ENCODE results near the gene AK3. TPM values are rescaled to one million over a fixed set of nuclear protein-coding genes. Genes with fewer than 3 reads are reported as not detected.
"Not testable (repeated sequence)": the region's sequence is repeated elsewhere in the genome, so short reads cannot be mapped to it uniquely, and the experiment has no call there.

Gene AK3
- total RNA-seq, 1 experiment from 2014 or later: 16.9 TPM

DNA sequence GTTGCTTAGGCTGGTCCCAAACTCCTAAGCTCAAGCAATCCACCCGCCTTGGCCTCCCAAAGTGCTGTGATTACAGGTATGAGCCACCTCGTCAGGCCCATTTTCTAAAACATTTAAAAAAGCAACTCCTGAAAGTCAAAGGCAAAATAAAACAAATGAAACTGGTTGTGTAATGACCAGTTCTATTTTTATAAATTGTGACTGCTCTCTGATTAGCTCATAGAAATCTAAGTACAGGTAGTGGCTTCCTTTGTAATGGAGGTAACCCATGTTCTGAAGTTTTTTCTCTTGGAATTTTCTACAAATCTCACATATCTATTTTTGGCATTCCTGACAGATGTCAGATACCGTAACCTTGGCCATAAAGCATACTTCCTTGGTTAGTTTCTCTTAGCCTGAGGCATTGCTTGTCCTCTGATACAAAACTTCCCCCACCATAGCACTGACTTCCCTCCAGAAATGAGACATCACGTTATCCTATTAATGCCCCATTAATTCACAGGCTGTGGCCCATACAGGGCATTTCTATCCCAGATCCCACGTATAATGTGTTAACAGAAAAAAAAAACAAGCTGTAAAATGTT lies 14.1 kb upstream of the AK3 start:
- in situ Hi-C loops (cut with HindIII; ENCODE audit: low pct_unique_long_range_greater_than_20kb, low sequenced_read_pairs): no loop called here
- DNase-seq (ENCODE audit: low read depth): no peak

DNA sequence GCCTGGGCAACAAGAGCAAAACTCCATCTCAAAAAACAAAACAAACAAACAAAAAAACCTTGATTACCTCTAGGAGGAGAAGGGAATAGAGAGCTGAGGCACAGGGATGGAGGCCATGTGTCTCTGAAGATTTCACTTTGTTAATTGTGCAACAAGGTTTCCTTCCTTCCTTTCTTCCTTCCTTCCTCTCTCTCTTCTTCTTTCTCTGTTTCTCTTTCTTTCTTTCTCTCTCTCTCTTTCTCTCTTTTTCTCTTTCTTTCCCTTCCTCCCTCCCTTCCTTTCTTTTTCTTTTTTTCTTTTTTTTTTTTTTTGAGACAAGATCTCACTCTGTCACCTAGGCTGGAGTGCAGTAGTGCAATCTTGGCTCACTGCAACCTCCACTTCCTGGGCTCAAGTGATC lies 13.5 kb upstream of the AK3 start:
- in situ Hi-C loops (cut with HindIII; ENCODE audit: low pct_unique_long_range_greater_than_20kb, low sequenced_read_pairs); DNase-seq (ENCODE audit: low read depth): not testable (repeated sequence)

DNA sequence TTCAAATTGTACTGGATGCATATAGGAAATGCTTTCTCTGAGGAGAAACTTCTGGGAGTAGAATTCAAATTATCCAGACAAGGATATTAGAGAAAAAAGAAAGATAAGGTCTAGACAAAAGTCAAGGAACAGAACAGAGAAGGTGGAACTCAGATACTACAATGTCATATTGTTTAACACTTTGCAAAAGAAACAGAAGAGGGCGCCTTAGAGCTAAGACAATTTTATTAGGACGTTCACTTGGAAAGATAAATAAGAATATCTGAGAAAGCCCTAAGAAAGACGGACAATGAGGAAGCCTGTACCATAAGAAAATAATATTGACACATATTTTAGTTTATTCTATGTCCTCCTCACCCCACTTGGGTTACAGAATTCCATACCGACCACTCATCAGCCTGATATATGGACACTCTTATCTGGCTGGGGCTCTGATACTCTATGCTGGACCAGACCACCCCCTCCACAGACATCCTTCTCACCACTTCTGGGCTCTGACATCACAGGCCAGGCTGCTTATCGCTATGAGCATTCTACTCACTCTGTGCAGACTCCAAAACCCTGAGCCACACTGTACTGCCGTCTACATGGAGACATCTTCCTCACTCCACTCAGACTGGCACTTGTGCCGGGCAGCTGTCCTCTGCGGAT lies 9.1 kb upstream of the AK3 start:
- DNase-seq (ENCODE audit: low read depth): no peak
- in situ Hi-C loops (cut with HindIII; ENCODE audit: low pct_unique_long_range_greater_than_20kb, low sequenced_read_pairs): no loop called here

DNA sequence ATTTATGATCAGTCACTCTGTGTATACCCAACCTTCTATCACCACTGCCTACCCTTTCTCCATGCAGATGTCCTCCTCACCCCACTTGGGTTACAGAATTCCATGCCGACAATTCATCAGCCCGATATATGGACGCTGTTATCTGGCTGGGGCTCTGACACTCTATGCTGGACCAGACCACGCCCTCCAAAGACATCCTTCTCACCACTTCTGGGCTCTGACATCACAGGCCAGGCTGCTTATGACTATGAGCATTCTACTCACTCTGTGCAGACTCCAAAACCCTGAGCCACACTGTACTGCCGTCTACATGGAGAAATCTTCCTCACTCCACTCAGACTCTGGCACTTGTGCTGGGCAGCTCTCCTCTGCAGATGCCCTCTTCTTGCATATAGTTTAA lies 7.6 kb upstream of the AK3 start:
- DNase-seq (ENCODE audit: low read depth): no peak
- in situ Hi-C loops (cut with HindIII; ENCODE audit: low pct_unique_long_range_greater_than_20kb, low sequenced_read_pairs): no loop called here

DNA sequence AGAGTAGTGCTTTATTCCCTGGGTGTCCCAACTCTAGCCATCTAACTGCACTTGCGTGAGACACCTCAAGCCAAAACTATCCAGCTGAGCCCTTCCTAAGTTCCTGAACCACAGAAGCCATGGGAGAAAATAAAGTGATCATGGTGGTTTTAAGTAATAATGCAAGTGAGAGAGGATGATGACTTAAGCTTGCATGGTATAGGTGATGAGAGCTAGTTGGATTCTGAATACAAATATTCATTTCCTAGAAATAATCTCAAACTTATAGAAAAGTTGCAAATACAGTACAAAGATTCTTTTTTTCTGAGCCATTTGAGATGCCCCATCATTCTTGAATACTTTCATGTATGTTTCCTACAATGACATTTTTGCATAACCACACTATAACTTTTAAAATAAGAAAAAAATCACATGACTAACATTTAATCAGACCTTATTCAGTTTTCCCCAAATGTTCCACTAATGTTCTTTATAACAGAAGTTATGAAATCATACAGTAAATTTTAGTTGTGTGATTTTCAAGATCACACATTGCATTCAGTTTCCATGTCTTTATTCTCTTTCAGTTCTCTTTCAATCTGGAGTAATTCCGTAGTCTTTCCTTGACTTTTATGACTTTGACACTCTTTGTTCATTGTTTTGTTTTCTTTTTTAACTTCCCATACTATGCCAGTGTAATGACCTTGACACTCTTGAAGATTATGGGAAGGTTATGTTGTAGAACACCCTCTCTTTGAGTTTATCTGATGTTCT lies 5.5 kb upstream of the AK3 start:
- no peak for DNase-seq (ENCODE audit: low read depth)
- in situ Hi-C loops (cut with HindIII; ENCODE audit: low pct_unique_long_range_greater_than_20kb, low sequenced_read_pairs): no loop called here

DNA sequence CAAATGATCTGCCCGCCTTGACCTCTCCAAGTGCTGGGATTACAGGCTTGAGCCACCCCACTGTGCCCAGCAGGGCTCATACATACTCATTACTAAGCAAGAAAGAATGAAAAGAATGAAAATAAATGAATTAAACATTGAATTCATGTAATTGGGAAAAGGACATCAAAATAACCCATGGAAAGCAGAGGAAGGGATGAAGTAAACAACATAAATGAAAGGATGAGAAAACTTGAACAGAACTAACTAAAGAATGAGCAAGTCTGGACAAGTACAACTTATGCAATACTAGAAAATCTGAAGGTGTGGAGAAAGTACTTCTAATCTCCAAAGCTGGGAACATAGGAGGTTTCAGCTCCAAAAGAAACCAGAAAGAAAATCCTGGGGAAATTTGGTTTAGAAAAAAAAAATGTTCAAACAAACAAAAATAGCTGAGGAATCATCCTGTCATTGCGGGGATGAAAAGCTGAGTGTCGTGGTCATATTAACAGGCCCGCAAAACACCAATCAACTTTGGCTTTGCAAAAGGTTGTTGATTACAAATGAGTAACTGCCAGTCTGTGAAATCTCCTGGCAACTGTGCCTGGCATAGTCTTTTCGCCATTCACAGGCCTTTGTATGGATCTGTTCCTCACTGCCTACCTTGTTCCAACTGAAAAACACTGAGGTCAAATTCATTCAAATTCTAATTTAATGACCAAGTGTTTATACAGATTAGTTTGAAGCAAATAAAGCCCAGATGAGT lies 2.3 kb upstream of the AK3 start:
- in situ Hi-C loops (cut with HindIII; ENCODE audit: low pct_unique_long_range_greater_than_20kb, low sequenced_read_pairs): no loop called here
- DNase-seq (ENCODE audit: low read depth): no peak

DNA sequence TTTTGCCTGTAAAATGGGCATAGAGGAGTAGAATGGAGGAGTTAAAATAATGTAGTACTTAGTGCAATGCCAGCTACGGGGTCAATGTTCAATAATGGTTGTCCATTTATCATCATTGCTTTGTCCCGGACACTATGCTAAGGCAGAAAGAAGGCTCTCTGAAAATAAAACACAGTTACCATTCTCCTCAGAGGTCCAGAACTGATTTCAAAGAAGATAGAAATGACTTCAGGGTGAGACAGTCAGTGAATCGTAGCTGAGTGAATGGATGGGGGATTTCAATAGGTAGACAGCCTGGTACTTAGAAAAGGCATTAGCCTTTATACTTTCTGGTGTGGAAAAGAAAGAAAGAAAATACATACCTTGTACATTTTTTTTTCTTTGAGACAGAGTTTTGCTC lies 1.2 kb upstream of the AK3 start:
- in situ Hi-C loops (cut with HindIII; ENCODE audit: low pct_unique_long_range_greater_than_20kb, low sequenced_read_pairs): no loop called here
- no peak for DNase-seq (ENCODE audit: low read depth)

DNA sequence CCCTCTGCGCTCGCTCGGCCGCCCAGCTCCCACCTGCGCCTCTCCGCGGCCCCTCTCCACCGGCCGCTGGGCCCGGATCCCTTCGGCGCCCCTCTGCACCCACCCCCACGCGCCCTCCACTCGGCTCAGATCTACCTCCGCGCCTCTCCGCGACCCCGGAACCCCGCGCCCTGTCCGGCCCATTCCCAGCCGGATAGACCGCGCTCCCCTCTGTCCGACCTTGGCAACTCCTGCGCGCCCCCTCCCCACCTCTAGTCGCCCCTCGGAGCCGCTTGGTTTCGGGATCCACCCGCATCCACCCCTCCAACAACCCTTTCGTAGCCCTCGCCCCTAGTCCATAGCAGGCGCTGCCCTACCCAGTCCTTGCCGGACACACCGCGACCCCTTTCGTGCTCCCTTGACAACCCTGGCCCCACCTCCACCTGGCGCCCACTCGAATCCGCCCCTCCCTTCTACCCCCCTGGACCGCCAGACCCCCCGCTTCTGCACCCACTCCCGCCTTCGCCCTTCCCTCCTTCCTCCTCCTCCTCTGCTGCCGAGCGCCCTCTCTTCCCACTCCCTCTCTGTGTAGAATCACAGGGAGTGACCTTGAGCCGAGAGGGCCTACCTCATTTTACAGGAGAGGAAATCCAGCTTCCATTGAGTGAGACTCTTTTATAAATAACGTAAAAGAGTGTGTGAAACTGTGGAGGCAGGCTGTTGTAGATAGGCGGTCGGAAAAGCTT lies 525 bp upstream of the AK3 start:
- peak; percentile 41 for DNase-seq (ENCODE audit: low read depth)
- in situ Hi-C loops (cut with HindIII; ENCODE audit: low pct_unique_long_range_greater_than_20kb, low sequenced_read_pairs): no loop called here

DNA sequence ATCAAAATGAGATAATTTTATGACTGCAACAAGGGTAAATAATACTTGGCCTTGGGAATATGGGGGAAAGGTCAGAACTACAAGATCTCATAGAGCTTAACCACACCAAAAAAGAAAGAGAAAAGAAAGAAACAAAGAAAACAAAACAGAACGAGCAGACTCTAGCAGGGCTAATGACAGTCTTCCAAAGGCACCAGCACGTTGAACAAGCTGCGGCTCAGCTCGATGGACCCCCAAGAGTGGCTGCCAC lies 689 bp downstream of the AK3 start:
- in situ Hi-C loops (cut with HindIII; ENCODE audit: low pct_unique_long_range_greater_than_20kb, low sequenced_read_pairs): no loop called here
- no peak for DNase-seq (ENCODE audit: low read depth)

DNA sequence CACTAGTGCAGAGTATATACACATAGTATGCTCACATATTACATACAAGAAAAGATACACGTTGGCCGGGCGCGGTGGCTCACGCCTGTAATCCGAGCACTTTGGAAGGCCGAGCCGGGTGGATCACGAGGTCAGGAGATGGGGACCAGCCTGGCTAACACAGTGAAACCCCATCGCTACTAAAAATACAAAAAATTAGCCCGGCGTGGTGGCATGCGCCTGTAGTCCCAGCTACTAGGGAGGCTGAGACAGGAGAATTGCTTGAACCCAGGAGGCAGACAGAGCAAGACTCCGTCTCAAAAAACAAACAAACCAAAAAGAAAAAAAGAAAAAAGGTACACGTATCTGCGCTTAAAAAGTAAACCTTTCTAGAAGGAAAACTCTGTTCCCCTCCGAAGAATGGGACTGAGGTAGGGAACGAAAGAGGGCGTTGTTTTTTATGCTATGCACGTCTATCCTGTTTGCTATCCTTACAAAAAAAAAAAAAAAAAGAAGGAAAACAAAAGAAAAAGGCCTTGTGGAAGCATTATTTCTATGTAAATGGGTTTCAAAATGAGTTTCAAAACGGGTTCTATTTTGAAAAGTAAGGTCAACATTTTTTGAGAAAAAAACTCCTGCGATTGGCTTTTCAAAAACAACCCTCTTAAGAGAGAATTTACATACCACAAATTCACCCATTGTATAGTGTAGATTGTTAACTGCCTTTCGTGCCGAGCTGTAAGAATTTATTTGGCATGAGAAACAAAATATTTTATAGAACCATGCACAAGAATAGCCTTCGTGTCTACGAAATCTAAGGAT lies 1.2 kb downstream of the AK3 start:
- DNase-seq (ENCODE audit: low read depth): no peak
- in situ Hi-C loops (cut with HindIII; ENCODE audit: low pct_unique_long_range_greater_than_20kb, low sequenced_read_pairs): no loop called here

DNA sequence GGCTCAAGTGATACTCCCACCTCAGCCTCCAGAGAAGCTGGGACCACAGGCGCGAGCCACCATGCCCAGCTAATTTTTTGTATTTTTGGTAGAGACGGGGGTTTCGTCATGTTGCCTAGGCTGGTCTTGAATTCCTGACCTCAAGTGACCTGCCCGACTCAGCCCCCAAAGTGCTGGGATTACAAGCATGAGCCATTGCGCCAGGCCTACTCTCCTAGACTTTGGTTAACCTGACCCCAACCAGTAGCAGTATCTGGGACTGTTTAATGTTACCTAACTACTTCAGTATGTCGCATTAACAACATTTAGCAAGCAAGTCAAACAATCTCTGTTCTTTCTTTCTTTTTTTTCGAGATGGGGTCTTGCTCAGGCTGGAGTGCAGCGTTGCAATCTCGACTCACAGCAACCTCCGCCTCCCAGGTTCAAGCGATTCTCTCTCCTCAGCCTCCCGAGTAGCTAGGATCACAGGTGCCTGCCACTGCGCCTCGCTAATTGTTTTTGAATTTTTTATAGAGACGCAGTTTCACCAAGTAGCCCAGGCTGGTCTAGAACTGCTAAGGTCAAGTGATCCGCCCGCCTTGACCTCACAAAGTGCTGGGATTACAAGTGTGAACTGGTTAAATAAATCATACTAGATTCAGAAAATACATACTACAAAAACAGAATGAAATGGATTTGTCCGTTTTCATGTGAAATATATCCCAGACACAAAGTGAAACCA lies 2.0 kb downstream of the AK3 start:
- DNase-seq (ENCODE audit: low read depth): no peak
- in situ Hi-C loops (cut with HindIII; ENCODE audit: low pct_unique_long_range_greater_than_20kb, low sequenced_read_pairs): no loop called here

DNA sequence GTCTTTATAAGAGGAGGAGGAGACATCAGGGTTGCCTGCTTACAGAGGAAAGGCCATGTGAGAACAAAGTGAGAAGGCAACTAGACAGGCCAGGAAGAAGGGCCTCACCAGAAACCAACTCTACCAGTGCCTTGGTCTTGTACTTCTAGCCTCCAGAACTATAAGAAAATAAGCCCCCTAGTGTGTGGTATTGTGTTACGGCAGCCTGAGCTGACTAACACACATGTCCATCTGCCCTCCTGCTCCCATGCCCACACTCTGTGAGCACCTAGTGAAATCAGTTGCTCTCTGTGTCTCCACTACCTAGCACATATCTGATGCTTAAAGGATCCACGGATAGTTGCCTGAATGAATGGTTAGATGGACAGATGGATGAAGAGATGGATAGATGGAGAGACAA lies 6.9 kb downstream of the AK3 start:
- in situ Hi-C loops (cut with HindIII; ENCODE audit: low pct_unique_long_range_greater_than_20kb, low sequenced_read_pairs): no loop called here
- DNase-seq (ENCODE audit: low read depth): no peak

DNA sequence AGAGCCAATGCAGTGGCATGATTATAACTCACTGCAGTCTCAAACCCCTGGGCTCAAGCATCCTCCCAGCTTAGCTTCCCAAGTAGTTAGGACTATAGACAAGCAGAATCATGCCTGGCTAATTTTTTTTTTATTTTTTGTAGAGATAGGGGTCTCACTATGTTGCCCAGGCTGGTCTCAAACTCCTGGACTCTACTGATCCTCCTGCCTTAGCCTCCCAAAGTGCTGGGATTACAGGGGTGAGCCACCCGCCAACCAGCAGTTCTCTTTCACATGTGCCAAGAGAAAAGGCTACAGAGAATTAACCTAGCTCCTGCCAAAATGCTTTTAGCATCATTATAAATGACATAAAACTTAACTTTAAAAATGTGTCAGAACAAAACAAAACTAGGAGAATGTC lies 8.1 kb downstream of the AK3 start:
- DNase-seq (ENCODE audit: low read depth): no peak
- in situ Hi-C loops (cut with HindIII; ENCODE audit: low pct_unique_long_range_greater_than_20kb, low sequenced_read_pairs): no loop called here

DNA sequence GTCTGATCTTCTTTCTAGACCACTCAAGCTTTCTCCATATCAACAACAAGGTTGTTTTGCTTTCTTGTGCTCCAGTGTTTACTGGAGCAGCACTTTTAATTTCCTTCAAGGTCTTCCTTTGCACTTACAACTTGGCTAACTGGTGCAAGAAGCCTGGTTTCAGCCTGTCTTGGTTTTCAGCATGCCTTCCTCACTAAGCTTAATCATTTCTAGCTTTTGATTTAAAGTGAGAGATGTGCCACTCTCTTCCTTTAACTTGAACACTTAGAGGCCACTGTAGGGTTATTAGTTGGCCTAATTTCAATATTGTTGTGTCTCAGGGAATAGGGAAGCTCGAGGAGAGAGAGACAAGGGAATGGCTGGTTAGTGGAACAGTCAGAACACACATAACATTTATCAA lies 13.4 kb downstream of the AK3 start:
- no peak for DNase-seq (ENCODE audit: low read depth)
- in situ Hi-C loops (cut with HindIII; ENCODE audit: low pct_unique_long_range_greater_than_20kb, low sequenced_read_pairs): no loop called here

DNA sequence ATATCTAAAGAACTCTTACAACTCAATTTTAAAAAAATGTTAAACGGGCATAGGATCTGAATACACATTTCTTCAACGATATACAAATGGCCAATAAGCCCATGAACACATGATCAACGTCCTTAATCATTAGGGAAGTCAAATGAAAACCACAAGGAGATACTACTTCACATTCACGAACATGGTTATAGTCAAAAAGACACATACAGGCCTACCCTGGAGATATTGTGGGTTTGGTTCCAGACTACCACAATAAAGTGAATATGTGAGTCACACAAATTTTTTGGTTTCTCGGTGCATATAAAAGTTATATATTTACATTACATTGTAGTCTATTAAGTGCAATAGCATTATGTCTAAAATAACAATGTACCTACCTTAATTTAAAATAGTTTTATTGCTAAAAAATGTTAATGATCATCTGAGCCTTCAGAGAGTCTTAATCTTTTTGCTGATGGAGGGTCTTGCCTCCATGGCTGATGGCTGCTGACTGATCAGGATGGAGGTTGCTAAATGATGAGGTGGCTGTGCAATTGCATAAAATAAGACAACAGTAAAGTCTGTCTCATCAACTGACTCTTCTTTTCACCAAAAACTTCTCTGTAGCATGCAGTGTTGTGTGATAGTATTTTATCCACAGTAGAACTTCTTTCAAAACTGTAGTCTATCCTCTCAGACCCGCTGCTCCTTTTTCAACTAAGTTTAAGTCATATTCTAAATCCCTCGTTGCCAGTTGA lies 15.1 kb downstream of the AK3 start:
- in situ Hi-C loops (cut with HindIII; ENCODE audit: low pct_unique_long_range_greater_than_20kb, low sequenced_read_pairs): no loop called here
- DNase-seq (ENCODE audit: low read depth): no peak

DNA sequence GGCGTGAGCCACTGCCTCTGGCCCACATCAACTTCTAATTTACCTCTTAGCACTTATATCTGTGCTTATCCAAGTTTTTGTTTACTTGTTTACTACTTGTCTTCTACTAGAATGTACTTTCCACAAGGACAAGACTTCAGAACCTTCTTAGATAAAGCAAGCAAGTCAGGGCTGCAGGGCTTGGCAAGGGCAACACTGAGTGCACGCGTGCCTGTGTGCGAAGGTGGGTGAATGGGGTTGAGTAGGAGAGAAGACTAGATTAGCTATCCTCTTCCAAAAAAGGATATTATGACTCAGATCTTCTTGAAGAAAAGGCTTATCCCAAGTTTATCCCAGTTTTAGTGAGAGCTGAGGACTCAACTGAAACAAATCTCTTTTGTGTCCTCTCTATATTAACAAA lies 19.3 kb downstream of the AK3 start:
- in situ Hi-C loops (cut with HindIII; ENCODE audit: low pct_unique_long_range_greater_than_20kb, low sequenced_read_pairs): no loop called here
- DNase-seq (ENCODE audit: low read depth): no peak

DNA sequence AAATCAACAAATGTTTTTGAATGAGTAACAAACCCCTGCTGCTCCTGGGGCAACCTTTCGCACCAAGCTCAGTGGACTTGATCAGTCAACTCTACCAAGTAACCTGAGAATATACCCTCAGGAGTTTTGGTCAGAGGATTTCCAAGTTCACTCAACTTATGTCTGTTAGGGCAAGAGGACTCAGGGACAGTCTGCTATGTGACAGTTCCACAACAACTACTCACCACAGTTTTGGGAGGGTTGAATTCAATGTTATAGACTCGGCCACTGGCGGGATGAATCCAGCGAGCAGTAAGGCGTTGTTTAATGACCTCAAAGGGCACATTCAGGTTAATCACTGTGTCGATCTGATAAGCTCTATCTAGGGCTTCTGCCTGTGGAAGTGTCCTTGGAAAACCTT lies 22.1 kb downstream of the AK3 start:
- DNase-seq (ENCODE audit: low read depth): no peak
- in situ Hi-C loops (cut with HindIII; ENCODE audit: low pct_unique_long_range_greater_than_20kb, low sequenced_read_pairs): no loop called here
